NCI-H2081 treated with DMSO at 0.1 percent for 48 hours (cell line): ENCODE data around the gene RORC.

ENCODE experiments used
- DNase-seq: peaks from one replicate; lab custom pipeline; 2025; lab: John Stamatoyannopoulos, UW

The RORC gene

DNA sequence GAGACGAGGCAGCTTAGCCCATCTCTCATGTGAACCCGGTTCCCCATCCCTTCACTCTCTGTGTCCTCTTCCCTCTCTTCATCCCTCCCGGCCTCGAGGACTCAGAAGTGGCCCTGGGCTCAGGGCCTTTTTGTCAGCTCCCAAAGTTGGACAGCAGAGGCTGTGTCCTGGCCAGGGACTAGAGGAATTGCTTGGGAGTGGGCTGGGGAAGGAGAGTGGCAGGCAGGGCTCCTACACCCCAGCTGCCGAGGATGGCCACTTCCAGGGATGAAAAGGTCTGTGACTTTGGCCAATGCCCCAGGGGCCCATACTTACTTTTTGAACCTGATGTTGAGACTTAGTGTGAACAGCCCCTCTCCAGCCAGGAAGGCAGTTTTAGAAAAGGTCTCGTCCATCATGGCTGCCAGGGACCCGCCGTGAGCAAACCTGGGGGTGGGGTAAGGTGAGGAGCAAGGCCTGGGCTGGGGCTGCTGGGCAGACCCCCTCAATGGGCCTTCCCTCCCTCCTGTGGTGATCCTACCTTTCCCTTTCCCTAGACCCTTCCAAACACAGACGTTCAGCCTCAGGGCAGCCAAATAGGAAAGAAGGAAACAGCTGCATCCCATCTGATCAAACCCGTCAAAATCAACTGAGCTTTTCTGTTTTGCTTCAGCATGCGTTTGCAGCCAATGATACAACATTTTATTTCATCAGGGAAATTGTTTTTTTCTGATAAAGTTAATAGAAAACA lies 16.4 kb upstream of the RORC start:
- no peak for DNase-seq

DNA sequence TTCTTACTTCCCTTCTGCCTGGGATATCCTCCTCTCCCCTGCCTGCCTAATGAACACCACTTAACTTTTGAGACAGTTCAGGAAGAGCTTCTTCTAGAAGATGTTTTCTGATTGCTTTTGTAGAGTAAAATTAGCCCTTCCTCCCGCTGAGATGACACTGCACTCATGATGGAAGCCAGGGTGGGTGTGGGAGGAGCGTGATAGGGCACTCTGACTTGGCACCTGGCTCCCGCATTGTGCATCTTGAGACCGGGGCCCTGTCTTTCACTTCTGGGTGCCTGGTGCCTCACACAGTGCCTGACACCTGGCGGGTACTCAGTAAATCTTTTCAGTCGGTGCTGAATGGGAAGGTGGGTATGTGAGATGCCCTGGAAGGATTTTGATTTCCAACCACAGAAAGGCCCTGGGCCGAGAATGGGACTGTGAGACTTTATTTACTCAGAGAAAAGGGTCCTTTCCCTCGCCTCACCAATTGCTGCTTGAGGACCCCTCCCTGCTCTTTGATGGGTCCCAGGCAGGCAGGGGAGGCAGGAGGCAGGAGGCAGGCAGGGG lies 15.2 kb upstream of the RORC start:
- DNase-seq = no peak

DNA sequence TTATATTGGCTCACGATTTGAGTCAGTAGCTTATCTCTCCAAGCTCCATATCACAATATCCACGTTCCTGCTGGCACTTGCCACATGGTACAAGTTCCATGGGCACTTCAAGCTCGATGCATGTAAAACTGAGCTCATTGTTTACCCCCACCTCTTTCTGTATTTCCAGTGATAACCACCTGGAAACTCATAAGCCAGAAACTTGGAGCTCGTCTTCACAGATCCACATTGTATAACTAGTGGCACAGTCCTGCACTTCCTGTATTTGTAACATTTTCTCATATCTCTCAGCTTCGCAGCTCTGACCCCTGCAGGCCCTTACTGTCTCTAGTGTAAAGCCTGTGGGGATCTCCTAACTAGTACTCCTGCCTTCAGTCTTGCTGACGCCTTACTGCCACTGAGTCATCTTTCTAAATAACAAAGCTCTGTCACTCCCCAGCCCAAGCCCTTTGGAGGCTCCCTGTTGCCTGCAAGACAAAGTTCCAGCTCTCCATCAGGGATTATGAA lies 14.5 kb upstream of the RORC start:
- no peak for DNase-seq

DNA sequence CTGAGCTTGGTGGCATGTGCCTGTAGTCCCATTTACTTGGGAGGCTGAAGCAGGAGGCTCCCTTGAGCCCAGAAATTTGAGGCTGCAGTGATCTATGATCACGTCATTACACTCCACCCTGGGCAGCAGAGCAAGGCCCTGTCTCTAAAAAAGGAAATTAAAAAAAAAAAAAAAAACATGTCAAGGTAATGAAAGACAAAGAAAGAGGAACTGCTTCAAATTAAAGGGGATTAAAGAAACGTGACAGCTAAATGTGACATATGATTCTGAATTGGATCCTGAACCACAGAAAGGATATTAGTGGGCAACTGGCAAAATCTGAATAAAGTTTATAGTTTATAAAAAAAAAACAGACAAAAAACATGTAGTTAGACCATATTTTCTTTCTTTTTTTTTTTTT lies 11.8 kb upstream of the RORC start:
- no peak for DNase-seq

DNA sequence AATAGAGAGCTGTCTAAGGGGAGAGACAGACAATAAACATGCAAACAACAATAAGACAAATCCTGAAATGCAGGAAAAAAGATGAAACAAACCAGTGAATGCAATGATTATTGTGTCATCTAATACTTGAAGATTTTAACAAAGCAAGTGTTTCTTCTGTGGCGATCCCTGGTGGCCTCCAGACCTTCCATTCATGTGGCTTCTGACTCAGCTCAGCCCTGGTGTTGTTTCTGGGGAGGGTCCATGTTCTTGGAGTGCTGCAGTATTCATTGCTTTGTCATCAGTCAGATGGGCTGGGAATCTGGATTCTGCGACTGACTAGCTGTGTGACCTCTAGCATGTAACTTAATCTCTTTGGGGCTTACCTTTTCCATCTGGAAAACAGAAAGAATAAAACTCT lies 9.5 kb upstream of the RORC start:
- DNase-seq = no peak

DNA sequence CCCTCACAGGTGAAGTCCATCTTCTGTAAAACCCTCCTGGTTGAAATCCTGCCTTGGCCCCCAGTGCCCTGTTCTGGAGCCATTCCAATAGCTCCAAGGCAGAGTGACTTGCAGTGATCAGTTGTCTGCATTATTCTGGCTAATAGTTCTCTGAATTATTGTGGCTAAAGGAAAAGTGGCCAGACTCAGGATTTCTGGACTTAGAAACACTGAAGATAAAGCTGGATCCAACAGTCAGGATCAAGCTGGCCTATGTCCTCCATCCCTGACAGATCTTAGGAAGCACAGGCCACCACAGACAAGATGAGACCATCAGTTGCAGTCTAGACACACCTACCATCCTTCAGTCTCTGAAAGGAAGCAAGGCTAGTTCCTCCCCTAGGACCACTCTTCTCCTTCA lies 8.8 kb upstream of the RORC start:
- DNase-seq = no peak

DNA sequence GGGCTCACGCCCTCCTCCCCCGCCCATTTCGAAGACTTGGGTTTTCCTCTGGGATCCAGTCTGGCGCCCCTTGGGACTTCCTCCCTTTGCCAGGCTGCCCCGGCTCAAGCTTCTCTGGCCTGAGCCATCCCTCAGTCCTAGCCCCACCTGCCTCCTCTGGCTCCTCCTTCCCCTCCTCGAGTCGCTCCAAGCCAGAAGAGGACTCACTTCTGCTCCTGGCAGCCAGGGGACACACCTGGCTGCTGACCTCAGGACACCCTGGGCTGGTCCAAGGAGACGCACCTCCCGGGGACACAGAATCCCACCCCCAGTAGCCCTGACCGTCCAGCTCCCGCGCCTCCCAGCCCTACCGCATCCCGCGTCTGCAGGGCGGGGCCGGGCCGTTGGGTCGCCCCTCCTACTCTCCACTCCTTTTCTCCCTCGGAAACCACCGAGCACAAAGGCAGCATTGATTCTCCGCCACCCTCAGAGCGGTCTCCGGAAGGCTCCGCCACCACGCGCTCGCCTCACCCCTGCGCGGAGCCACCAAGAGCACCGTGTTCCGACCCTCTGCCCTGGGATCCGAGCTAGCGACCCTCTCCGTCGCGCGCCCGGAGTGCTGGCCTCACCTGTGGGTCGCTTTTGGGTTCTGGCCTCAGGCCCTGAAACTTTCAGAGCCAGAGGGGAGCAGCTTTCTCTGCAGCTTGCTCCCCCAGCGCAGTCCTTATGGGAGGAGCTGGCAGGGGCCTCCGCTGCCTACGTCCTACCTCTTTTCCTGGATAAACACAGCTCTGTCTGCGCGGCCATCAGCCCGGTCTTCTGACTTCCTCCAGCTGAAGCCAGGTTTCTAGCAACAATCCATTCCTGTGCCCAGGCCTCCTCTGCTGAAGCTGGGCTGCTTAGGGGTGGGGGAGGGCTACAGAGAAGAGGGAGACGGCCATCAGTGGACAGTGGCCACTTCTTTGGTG lies 8.1 kb upstream of the RORC start, which contains the start of gene C2CD4D:
TSS of gene C2CD4D (minus strand) at position 364 of the 947 bp plus-strand sequence. CDS start 831 bp downstream, outside the sequence.
- DNase-seq = peak; percentile 14

DNA sequence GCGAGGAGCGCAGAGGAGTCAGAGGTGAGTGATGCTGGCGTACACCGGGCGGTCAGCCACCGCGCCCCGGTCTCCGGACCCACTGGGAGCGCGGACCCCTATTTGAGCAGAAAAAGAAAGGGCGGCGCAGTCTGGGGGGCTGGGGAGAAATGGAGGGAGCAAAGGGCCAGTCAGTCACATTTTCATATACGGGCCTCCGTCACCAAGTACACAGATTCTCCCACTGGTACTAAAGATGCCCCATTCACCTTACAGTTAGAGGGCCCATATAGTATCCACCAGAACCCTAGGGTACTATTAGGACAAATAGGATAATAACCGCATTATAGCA lies 7.4 kb upstream of the RORC start:
- no peak for DNase-seq

DNA sequence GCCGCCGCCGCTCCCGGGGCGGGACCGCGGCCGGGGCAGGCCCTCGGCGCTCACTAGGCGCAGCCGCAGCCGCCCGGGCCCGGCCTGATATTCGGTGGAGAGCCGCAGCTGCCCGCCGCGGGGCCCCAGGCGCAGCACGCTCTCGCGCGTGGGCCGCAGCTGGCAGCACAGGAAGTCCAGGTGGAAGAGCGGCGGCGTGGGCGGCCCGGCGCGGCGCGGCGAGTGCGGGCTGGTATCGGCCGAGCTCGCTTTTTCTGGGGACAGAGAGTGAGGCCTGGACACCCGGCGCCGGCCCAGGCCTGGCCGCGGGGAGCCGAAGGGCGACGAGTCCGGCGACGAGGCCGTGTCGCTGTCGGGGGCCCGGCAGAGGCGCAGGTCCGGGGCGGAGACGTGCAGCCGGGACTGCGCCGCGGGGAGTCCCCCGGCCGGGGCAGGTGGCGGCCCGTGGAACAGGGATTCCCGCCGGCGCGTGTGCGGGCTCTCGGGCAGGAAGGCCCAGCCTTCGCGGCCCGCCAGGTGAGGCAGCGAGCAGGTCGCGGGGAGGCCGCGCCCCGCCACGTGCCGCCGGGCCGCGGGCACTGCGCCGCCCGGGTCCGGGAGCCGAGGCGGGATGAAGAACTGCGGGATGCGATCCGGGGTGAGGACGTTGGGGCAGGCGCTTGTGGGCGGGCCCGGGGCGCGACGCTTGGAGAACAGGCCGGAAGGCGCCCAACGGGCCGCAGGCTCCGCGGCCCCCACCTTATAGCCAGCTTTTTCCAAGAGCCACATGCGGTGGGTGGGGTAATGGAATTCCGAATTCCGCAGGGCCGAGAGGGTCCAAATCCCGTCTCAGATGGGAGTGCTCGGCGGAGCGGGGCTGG lies 6.8 kb upstream of the RORC start:
- no peak for DNase-seq

DNA sequence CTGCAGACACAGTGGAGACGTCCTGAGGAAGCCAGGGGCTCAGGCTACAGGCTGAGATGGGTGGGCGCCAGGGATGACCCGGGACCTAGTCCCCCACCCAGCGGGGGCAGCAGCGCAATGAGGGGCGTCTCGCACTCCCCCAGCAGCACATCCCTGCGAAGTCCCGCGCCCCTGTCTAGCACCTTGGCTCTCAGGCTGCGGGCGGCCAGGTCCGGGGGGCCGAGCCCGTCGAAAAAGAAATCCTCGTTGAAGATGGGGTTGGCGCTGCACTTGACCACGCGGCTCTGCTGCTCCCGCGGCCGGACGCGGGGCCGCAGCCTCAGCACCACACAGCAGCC lies 6.3 kb upstream of the RORC start:
- no peak for DNase-seq

DNA sequence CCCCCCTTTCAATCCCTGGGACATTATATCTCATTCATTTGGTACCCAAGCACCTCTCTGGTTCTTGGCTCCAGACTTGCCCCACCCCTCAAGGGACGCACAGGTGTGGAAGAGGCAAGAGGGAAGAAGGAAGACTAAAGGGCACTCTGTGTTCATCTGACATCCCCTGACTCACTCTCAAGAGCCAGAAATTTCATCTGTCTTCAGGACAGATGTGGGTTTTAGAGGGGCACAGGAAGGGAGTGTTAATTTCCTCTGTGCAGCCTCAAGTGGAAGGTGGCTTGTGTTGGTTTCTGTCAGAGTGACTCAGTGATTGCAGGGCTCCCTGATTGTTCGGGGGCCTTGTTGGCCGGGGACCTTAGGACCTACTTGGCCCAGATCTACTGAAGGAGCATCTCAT lies 5.6 kb upstream of the RORC start:
- DNase-seq = no peak

DNA sequence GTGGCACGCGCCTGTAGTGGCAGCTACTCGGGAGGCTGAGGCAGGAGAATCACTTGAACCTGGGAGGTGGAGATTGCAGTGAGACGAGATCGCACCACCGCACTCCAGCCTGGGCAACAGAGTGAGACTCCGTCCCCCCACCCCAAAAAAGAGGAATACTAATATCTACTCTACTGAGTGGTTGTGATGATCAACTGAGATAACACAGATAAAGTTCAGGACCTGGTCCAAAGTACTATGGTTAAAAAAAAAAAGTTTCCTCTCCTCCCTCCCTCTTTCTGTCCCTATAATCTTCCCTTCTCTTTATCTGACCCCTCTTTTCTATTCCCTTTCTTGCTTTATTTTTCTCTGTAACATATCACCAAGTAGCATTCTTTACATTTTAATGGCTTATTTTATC lies 4.0 kb upstream of the RORC start:
- DNase-seq = no peak

DNA sequence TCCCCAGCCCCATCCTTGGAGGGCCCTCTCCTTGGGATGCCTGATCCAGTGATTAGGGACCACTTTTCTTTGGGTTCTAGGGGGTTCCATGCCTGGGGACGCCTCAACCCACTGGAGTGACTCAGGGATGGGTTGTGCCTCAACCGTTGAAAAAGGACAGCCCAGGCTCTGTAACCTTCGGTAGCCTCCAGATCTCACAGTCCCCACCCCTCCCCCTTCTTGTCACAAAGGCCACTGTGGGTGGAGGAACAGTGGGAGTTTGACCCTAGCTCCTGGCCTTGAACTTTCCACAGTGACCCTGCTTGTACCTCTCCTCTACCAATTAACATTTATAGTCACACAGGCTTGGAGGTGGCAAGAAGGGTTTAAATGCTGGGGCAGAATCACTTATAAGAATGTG lies 2.6 kb upstream of the RORC start:
- DNase-seq = no peak

DNA sequence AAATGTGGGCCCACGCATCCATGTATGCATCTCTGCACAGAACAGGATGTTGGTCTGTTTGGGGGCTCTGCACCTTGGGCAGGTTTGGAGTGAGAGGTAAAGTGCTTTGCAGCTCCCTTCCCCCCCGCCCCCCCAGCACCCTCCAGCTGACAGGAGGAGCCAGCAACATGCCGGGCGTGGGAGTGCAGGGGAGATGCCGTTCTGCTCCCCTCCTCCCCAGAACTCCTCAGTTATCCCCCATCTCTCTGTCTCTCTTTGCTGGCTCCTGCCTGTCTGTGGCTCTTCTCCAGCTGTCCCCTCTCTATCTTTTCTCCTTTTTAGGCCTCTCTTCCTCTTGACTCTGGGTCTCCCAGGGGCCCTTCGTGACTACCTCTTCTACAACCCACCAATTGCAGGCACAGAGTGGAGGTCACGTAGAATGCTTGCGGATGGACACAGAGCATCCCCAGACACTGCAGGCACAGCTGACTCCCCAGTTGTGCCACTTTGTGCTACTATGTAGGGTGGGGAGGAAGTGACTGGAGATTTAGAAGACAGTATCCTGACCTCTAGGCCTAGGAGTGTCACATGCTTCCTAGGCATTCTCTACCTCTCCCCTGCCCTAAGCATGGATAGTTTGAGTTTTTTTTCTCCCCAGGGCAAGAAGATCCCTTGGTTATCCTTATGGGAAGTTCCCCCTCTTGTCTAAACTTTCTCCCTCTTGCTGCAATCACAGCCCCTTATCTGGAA lies 1.7 kb upstream of the RORC start:
- no peak for DNase-seq

DNA sequence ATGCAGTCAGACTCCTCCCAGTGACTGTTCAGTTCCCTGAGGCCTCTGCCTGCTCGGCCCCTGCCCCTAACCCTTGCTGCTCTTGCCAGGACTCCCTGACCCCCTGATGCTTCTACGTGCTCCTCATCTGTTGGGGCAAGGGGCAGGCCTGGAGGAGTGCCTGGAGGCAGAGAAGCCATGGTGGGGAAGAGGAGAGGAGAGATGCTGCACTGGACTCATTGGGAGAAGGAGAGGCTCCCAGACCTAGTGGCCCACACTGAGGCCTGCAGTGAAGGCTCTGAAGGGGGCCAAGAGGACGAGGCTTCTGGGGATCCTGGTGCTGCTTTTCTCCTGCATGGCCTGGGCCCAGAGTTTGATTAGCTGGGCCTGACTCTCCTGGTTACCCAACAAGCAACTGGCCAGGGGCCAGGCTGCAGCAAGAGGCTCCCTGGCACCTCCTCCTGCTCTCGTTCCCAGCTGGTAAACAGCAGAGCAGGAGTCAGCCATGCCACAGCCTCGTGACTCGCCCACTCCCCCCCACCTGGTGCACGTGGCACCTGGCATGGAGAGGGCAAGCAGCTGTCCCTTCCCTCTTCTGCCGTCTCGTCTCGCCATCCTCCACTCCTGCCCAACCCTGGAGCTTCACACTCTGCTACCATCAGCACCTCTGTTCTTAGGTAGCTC lies 847 bp upstream of the RORC start:
- DNase-seq = no peak

DNA sequence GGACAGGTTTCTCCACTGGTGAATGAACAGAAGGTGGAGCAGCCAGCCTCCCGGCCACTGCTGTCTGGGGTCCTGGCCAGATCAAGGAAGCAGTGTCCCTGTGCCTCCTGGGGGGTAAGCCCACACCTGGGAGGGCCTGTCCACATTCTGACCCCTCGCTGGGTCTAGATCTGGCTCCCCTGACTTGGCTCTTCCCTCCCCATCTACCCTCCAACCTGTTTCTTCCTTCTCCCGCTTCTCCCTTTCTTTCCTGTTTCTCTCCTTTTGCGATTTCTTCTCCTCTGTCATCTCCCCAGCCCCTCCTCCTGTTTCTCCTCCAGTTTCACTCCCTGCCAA lies 378 bp downstream of the RORC start:
- no peak for DNase-seq

DNA sequence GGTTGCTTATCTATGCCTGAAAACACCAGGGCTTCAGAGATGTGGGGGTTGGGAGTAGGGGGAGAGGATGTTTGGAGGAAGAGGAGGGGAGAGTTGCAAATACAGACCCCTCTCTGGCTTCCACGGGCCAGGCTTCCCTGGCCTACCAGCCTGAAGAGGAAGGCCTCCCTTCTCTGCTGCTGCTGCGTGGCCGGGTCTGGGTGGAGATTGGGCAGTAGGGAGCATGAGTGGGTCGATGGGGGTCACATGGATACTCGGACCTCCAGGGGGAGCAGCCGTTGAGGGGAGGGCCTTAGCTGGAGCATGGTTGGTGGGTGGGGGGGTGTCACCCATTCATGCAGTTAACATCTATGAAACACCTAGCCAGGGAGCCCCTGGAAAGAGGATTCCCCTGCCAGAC lies 1.5 kb downstream of the RORC start:
- DNase-seq = no peak

DNA sequence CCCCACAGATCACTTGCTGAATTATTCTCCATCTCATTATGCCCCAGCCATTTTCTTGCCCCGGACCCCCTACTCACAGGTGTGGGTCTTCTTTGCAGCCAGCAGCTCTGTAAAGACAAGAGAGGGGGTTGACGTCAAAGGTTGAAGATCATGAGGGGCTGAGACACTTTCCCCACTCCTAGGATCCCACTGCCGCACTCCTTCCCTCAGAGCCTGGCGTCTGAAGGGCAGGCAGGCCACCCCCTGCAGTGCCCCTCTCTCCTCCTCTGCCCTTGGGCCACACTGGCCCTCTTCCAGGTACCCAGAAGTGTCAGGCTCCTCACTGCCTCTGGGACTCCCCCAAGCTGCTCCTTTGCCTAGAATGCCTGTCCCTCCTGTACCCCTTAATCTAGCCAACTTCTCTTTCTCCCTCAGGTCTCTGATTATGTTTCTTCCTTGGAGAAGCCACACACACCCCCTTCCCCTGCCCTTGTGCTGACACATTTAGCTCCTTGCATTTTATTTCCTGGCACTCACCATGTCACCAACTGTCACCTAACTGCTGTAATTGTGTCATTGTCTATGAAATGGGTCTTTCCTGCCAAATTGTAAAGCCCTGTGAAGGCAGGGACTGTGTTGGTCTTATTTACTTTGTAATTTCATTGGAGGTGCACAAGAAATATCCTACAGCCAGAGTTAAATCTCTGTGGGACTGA lies 2.1 kb downstream of the RORC start:
- no peak for DNase-seq

DNA sequence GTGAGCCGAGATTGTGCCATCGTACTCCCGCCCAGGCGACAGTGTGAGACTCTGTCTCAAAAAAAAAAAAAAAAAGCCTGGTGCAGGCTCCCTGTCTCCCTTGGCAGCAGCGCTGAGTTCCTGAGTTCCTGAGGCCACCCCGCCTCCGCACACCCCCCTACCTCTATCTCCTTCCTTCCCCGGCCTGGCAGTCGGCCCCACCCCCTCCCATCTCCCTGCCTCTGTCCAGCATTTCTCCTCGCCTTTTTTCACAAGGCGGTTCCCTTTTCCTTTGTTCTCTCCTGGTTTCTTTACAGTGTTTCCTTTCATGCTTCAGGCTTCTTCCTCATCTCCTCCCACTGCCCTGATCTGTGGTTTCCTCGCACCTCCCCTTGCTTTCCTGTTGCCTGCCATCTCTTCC lies 2.7 kb downstream of the RORC start:
- DNase-seq = no peak

DNA sequence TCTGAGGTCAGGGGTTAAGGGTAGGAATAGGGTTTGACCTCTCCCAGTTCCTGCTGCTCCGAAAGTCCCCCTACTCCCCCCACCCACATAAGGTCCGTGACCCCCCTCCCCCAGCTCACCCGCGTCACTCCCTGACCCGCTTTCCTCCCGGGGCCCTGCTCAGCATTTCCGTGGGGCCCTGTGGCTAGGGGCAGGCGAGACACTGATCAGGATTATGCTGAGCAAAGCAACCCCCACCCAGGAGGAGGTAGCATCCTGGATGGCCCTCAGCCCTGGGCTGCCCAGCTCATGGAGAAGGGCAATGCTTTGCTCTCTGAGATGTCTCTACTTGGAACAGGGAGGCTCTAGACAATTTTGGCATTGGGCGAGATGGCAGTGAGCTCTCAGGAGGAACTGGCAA lies 3.7 kb downstream of the RORC start:
- DNase-seq = no peak
